ENCODE measurements around the gene PLB1.

DNA sequence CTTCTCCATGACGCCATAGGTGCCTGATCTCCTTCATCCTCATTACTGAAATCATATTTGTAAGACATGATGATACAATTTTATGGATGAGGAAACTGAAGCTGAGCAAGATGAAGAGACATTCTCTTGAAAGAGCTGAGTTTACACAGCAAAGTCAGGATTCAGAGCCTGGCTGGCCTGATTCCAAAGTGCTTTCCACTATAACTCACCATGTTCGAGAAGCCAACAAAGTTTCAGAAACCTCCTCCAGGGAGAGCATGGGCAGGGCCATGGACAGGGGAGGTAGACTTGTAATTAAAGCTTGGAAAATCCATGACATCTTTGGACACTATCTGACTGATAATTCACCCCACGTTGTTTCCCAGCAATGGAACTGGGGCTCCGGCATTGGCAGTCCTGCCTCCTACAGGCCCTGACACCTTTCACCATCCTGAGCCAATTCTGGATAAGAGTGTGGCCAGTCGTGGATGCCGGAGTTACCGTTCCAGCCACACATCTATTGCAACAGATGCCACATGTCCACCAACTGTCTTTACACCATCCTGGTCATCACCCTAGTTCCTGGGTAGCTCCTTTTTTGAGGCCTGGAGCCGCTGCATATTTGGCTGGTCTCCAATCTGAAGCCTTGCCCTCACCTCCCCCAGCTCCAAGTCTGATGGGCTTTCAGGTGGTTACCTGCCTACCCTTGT lies 170.8 kb downstream of the PLB1 start:
- TF ChIP-seq, protein P1, sequence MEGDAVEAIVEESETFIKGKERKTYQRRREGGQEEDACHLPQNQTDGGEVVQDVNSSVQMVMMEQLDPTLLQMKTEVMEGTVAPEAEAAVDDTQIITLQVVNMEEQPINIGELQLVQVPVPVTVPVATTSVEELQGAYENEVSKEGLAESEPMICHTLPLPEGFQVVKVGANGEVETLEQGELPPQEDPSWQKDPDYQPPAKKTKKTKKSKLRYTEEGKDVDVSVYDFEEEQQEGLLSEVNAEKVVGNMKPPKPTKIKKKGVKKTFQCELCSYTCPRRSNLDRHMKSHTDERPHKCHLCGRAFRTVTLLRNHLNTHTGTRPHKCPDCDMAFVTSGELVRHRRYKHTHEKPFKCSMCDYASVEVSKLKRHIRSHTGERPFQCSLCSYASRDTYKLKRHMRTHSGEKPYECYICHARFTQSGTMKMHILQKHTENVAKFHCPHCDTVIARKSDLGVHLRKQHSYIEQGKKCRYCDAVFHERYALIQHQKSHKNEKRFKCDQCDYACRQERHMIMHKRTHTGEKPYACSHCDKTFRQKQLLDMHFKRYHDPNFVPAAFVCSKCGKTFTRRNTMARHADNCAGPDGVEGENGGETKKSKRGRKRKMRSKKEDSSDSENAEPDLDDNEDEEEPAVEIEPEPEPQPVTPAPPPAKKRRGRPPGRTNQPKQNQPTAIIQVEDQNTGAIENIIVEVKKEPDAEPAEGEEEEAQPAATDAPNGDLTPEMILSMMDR (IDR thresholded peaks at IDR 0.05; ENCODE audit: insufficient read depth, low read length), result no peak
- TF ChIP-seq, protein P2, sequence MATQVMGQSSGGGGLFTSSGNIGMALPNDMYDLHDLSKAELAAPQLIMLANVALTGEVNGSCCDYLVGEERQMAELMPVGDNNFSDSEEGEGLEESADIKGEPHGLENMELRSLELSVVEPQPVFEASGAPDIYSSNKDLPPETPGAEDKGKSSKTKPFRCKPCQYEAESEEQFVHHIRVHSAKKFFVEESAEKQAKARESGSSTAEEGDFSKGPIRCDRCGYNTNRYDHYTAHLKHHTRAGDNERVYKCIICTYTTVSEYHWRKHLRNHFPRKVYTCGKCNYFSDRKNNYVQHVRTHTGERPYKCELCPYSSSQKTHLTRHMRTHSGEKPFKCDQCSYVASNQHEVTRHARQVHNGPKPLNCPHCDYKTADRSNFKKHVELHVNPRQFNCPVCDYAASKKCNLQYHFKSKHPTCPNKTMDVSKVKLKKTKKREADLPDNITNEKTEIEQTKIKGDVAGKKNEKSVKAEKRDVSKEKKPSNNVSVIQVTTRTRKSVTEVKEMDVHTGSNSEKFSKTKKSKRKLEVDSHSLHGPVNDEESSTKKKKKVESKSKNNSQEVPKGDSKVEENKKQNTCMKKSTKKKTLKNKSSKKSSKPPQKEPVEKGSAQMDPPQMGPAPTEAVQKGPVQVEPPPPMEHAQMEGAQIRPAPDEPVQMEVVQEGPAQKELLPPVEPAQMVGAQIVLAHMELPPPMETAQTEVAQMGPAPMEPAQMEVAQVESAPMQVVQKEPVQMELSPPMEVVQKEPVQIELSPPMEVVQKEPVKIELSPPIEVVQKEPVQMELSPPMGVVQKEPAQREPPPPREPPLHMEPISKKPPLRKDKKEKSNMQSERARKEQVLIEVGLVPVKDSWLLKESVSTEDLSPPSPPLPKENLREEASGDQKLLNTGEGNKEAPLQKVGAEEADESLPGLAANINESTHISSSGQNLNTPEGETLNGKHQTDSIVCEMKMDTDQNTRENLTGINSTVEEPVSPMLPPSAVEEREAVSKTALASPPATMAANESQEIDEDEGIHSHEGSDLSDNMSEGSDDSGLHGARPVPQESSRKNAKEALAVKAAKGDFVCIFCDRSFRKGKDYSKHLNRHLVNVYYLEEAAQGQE (IDR thresholded peaks at IDR 0.05; ENCODE audit: insufficient replicate concordance, low read depth), result no peak
- no peak for TF ChIP-seq POLR2AphosphoS5 (IDR thresholded peaks at IDR 0.05; ENCODE audit: low read depth)
